Epithelial cell of prostate (primary cell): Measurements from ENCODE around the gene CPSF6.
"Not testable (repeated sequence)": the region's sequence is repeated elsewhere in the genome, so short reads cannot be mapped to it uniquely, and the experiment has no call there.

Experiments used
- DNase-seq: peaks from one replicate; pipeline ENCODE4 v3.0.0-alpha.2; 2011; ENCODE audit warnings: low read depth, low spot score
- H3K27ac ChIP-seq: fragments of 450-650 bp; 2 replicates; pipeline ENCODE4 v1.5.1; 2017; ENCODE audit warnings: mild to moderate bottlenecking

Gene CPSF6

GRCh38 chr12:69239352-69239921, at the start of gene CPSF6:
TSS of gene CPSF6 (plus strand) at chr12:69239569. CDS start at chr12:69239647, 78 bp downstream.
- H3K27ac ChIP-seq: peak within 1 kb of the TSS; percentile 78
- peak; percentile 40 for DNase-seq

GRCh38 chr12:69196302-69197288, 42.8 kb upstream of the CPSF6 start:
- H3K27ac ChIP-seq: no peak overlapping the region
- no peak for DNase-seq

- not testable (repeated sequence) for DNase-seq, H3K27ac ChIP-seq
Measured at GRCh38 chr12:69199976-69200375, 39.4 kb upstream of the CPSF6 start.

- H3K27ac ChIP-seq: no peak overlapping the region
- DNase-seq: no peak
Measured at GRCh38 chr12:69204191-69204590, 35.2 kb upstream of the CPSF6 start.

GRCh38 chr12:69210661-69211060, 28.7 kb upstream of the CPSF6 start:
- H3K27ac ChIP-seq: no peak overlapping the region
- DNase-seq: no peak

- H3K27ac ChIP-seq: no peak overlapping the region
- no peak for DNase-seq
Measured at GRCh38 chr12:69211160-69211559, 28.2 kb upstream of the CPSF6 start.

- DNase-seq: no peak
- H3K27ac ChIP-seq: no peak overlapping the region
Measured at GRCh38 chr12:69214169-69214568, 25.2 kb upstream of the CPSF6 start.

GRCh38 chr12:69225251-69225910, 14.0 kb upstream of the CPSF6 start:
- H3K27ac ChIP-seq: no peak overlapping the region
- no peak for DNase-seq

GRCh38 chr12:69231479-69231878, 7.9 kb upstream of the CPSF6 start:
- H3K27ac ChIP-seq: no peak overlapping the region
- no peak for DNase-seq

- DNase-seq: no peak
Measured at GRCh38 chr12:69238589-69239351, 599 bp upstream of the CPSF6 start.

GRCh38 chr12:69239922-69240630, 707 bp downstream of the CPSF6 start:
- peak overlapping the region; percentile 78 for H3K27ac ChIP-seq
- DNase-seq: no peak

More at GRCh38 chr12:69238589-69239351, 599 bp upstream of the CPSF6 start:
- peak overlapping the region; percentile 78 for H3K27ac ChIP-seq

- H3K27ac ChIP-seq: peak overlapping the region; percentile 78
- no peak for DNase-seq
Measured at GRCh38 chr12:69240631-69240995, 1.2 kb downstream of the CPSF6 start.

GRCh38 chr12:69241438-69242092, 2.2 kb downstream of the CPSF6 start:
- H3K27ac ChIP-seq: no peak overlapping the region
- no peak for DNase-seq

- no peak for DNase-seq
- no peak overlapping the region for H3K27ac ChIP-seq
Measured at GRCh38 chr12:69243099-69244084, 4.0 kb downstream of the CPSF6 start.

GRCh38 chr12:69247268-69248018, 8.1 kb downstream of the CPSF6 start:
- H3K27ac ChIP-seq: no peak overlapping the region
- DNase-seq: no peak

GRCh38 chr12:69252033-69252432, 12.7 kb downstream of the CPSF6 start:
- no peak for DNase-seq
- no peak overlapping the region for H3K27ac ChIP-seq

- no peak for DNase-seq
- peak overlapping the region; percentile 0 for H3K27ac ChIP-seq
Measured at GRCh38 chr12:69254046-69254445, 14.7 kb downstream of the CPSF6 start.
